Stimulated activated CD8-positive, alpha-beta memory T cell treated with anti-CD3 and anti-CD28 coated beads, Interleukin-7, amount 100 ng/mL, for 4 hours (primary cell): ENCODE results near the gene PDGFRB.

Experiments used
- DNase-seq, 2 donors: peaks; one replicate each; pipeline ENCODE4 v3.0.0-alpha.2; 2020; ENCODE audit warnings: low read depth in 2 of 2

Gene PDGFRB

DNA sequence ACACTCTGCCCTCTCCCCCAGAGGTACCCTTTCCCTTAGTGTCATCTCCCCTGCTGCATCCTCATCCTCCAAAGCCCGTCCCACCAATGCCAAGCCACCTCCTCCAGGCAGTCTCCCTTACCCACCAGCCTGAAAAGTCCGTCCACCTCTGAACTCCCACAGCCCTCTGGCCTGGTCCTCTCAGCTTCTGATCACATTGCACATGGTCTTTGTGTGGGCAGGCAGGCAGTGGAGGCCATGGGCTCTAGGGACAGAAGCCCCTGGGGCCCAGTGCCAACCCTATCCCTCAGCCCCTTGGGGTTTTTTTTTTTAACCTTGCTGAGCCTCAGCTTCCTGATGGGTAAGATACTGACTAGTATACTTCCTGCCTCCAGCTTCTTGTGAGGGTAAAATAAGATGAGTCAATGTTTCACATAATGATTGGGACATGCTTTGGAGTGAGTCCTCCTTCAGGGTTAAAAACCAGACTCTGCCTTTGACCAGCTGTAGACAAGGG lies 88.7 kb downstream of the PDGFRB start:
- DNase-seq, result no peak

DNA sequence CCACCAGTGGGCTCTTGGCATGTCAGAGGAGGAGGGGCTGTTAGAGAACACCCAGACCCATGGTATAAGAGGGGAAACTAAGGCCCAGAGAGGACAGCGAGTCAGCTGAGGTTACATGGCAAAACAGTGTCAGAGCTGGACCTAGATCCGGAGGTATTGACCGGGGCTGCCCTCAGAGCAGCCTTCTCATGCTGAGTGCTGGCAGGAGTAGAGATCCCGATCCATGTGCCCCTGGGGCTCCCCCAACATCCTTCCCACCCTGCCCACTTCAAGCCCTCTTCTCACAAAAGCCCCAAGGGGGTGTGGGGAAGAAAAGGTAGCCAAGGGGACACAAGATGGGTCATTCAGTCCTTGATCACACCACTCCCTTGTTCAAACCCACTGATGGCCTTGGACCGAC lies 89.2 kb downstream of the PDGFRB start:
- no peak for DNase-seq

DNA sequence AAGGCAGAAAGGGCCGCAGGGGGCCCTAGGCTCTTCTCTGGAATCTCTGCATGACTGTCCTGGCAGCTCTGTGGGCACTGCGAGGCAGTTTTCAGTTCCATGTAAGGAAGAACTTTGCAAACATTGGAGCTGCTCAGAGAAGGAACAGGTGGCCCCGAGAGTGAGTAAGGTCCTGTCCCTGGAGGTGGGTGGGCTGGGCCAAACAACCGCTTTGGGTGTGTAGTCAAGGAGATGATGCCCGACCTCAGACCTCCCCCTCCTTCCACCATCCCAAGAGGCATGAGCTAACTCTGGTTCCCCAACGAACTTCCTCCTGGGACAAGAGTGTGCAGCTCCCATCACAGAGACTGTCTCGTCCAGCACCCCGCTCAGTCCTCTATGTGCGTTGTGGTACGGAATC lies 89.8 kb downstream of the PDGFRB start:
- no peak for DNase-seq

DNA sequence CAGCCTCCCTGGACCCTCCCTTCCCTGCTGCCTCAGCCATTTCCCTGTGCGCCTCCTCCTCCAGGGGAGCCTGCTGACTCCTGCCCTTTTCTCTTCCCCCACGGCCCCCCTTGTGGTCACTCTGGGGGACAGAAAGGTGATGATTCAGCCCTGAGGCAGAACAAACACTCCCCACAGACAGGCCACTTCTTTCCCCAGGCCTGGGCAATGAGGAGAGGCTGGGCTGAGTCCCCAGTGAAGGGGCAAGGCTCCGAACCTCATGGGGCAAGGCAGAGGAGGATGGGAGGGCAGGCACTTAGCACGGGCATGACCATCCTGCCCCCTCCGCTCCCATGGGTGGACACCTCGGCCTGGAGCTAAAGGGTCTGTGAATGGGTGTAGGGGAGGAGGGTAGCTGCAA lies 90.3 kb downstream of the PDGFRB start:
- no peak for DNase-seq

DNA sequence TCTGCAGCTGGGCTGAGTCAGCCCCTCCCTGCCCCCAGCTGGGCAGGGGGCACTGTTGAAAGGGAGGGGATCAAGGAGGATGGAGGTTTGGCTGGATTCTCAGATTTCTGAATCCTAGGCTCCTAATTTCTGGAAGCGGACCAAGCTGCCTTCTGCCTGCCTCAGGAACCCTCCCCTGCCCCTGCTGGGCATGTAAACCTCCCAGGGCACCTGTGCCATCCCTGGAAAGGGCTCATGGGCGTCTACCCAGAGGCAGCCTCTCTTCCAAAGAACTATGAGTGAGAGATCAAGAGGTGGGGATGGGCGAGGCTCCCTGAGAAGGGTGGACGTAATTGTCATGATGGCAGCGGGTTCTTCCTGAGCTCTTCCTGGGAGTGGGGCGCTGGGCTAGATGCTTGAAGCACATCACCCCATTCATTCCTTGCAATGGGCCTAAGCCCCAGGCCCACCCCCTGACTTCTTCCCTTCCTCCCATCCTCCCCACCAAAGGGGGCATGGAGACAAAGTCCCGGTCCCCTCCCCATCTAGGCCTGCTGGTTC lies 90.9 kb downstream of the PDGFRB start:
- no peak for DNase-seq
